ENCODE results near the gene ADAM33. TPM values are rescaled to one million over a fixed set of nuclear protein-coding genes. Genes with fewer than 3 reads are reported as not detected.

Gene ADAM33
- total RNA-seq, 6 experiments from 2014 or later = 0.24 to 0.51 (median 0.45) TPM

GRCh38 chr20:3689978-3690377 lies 8.2 kb upstream of the ADAM33 start:
- intact Hi-C loops (cut with DNase I) = no loop called here
- WGBS (ENCODE audit: insufficient coverage, low coverage, low lambda C conversion rate, missing lambda C conversion rate) = no CpG with 5 or more reads among the region's 11 CpGs
- no peak for TF ChIP-seq CTCF (IDR thresholded peaks at IDR 0.05)

DNA sequence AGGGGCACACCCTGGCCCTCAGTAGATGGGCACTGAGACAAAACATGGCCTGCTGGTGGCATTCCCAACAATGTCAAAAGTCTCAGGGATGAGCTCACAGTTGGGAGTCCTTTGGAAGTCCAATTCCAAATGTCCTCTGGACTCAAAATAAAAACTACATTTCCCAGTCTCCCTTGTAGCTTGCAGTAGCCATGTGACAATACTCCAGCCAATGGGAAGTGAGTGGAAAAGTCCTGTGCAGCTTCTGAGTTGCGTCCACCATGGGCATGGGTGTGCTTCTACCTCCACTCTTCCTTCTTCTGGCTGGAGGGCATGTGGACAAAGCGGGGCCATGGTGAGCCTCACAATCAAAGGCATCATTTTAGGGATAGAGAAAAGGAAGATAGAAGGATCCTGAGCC lies 5.8 kb upstream of the ADAM33 start:
- no peaks in the 10 kb centered on the region for H3K9me3 ChIP-seq
- no peak overlapping the region for H3K27ac ChIP-seq
- no peak overlapping the region for H3K4me3 ChIP-seq
- DNase-seq = no peak
- WGBS (ENCODE audit: insufficient coverage, low coverage, low lambda C conversion rate, missing lambda C conversion rate) = 62% methylated on average over 2 of the region's 2 CpGs
- TF ChIP-seq POLR2A (IDR thresholded peaks at IDR 0.05) = no peak
- no peak for TF ChIP-seq CTCF (IDR thresholded peaks at IDR 0.05)
- intact Hi-C loops (cut with DNase I) = no loop called here
- no peaks in the 10 kb centered on the region for H3K4me1 ChIP-seq
- H3K36me3 ChIP-seq = no peaks in the 10 kb centered on the region
- peak; percentile 25 to 62 (median 54) for ATAC-seq
- no peaks in the 10 kb centered on the region for H3K27me3 ChIP-seq

More at GRCh38 chr20:3689978-3690377, 8.2 kb upstream of the ADAM33 start:
- no peak overlapping the region for H3K27ac ChIP-seq
- no peaks in the 10 kb centered on the region for H3K9me3 ChIP-seq
- no peaks in the 10 kb centered on the region for H3K4me1 ChIP-seq
- DNase-seq (no peak), ATAC-seq (no peak)
- no peak overlapping the region for H3K4me3 ChIP-seq
- H3K27me3 ChIP-seq = no peaks in the 10 kb centered on the region
- H3K36me3 ChIP-seq = no peaks in the 10 kb centered on the region

DNA sequence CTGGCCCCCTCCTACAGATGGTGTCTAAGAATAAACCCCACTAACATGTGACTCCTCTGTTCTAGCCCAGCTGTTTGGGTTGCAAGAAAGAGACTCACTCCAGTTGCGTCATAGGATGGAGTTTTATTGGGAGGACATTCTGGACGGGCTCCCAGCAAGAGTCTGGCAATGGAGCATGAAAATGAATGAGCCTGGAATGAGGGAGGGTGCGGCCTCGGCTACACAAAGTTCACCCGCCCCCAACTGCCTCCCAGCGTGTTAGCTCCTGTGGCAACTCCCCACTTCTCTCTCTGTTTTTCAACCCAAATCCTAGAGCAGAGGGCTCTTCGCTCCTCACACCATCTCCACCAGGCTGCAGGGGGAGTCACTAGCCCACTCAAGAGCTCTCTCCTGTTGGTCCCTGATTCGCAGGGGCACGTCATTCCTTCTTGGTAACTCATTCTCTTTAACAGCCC lies 5.1 kb upstream of the ADAM33 start:
- Histone ChIP-seq H3K27me3 (peaks cover 0 to 4% of the 10 kb centered on the region in 2 donors), H3K36me3 (no peaks in the 10 kb centered on the region), H3K27ac (no peak overlapping the region), H3K9me3 (no peaks in the 10 kb centered on the region), H3K4me1 (no peaks in the 10 kb centered on the region), H3K4me3 (no peak overlapping the region)
- WGBS (ENCODE audit: insufficient coverage, low coverage, low lambda C conversion rate, missing lambda C conversion rate) = 63% methylated on average over 5 of the region's 9 CpGs
- DNase-seq = no peak
- TF ChIP-seq POLR2A (IDR thresholded peaks at IDR 0.05) = no peak
- TF ChIP-seq CTCF (IDR thresholded peaks at IDR 0.05) = no peak
- intact Hi-C loops (cut with DNase I) = no loop called here
- peak; percentile 16 to 72 (median 38) for ATAC-seq

DNA sequence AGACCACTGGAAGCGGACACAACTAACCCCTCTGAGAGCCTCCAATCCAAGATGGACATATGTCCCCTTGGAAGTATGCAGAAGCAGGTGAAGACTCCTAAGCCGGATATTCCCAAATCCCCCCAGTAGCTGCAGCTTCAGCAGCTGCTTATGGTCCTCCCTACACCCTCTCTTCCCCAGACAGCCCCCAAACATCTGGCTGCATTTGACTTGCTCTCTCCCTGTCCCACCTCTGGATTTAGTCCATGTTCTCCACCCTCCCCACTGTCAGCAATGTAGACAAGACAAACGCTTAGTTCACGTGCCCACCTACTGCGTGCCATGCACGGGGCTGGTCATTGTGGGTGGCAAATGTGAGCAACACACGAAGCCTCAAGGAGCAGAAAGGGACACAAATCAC lies 4.6 kb upstream of the ADAM33 start:
- intact Hi-C loops (cut with DNase I) = no loop called here

More for the DNA sequence above, 4.6 kb upstream of the ADAM33 start:
- Histone ChIP-seq H3K9me3 (no peaks in the 10 kb centered on the region), H3K27ac (no peak overlapping the region), H3K4me3 (no peak overlapping the region), H3K27me3 (peaks cover 0 to 4% of the 10 kb centered on the region in 2 donors), H3K36me3 (no peaks in the 10 kb centered on the region), H3K4me1 (peaks cover 0 to 3% (median 0%) of the 10 kb centered on the region in 4 donors)
- ATAC-seq (no peak), DNase-seq (no peak)
- whole genome bisulfite sequencing (ENCODE audit: insufficient coverage, low coverage, low lambda C conversion rate, missing lambda C conversion rate) = 67% methylated on average over 6 of the region's 7 CpGs
- TF ChIP-seq POLR2A (IDR thresholded peaks at IDR 0.05) (no peak), CTCF (IDR thresholded peaks at IDR 0.05) (no peak)

All from right lobe of liver (tissue), 6 donors.